Measurements from ENCODE around the gene DENND1A.

DNA sequence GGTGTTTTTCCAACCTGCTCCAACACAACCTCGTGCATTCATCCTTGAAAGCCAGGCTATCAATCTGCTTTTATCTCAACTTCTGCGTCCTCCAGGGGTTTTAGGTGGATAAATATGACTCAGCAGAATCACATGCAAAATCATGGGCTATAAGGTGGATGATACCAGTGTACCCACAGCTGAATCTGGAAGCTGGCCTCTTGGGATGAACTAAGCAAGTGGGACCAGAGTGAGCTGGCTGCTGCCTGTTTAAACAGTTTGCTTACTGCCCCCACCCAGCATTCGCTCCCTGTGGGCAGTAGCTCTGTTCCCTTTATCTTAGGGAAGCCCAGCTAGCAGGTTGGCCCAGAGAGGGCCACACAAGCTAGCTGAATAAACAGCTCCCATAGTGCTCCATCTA, 379.9 kb downstream of the DENND1A start:
- TF ChIP-seq BRD4 (CRISPR knock-in tag; IDR thresholded peaks at IDR 0.05) (no peak), ZNF558 (CRISPR knock-in tag; IDR thresholded peaks at IDR 0.05; ENCODE audit: borderline replicate concordance) (no peak), ZNF121 (CRISPR knock-in tag; IDR thresholded peaks at IDR 0.05) (no peak), MAZ (IDR thresholded peaks at IDR 0.05; ENCODE audit: borderline replicate concordance, low read depth, low read length) (no peak), MAZ (CRISPR knock-in tag; IDR thresholded peaks at IDR 0.05; ENCODE audit: low read depth) (no peak)
- TF ChIP-seq, protein P1, sequence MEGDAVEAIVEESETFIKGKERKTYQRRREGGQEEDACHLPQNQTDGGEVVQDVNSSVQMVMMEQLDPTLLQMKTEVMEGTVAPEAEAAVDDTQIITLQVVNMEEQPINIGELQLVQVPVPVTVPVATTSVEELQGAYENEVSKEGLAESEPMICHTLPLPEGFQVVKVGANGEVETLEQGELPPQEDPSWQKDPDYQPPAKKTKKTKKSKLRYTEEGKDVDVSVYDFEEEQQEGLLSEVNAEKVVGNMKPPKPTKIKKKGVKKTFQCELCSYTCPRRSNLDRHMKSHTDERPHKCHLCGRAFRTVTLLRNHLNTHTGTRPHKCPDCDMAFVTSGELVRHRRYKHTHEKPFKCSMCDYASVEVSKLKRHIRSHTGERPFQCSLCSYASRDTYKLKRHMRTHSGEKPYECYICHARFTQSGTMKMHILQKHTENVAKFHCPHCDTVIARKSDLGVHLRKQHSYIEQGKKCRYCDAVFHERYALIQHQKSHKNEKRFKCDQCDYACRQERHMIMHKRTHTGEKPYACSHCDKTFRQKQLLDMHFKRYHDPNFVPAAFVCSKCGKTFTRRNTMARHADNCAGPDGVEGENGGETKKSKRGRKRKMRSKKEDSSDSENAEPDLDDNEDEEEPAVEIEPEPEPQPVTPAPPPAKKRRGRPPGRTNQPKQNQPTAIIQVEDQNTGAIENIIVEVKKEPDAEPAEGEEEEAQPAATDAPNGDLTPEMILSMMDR (CRISPR knock-in tag; IDR thresholded peaks at IDR 0.05) = no peak
- TF ChIP-seq, protein P2, sequence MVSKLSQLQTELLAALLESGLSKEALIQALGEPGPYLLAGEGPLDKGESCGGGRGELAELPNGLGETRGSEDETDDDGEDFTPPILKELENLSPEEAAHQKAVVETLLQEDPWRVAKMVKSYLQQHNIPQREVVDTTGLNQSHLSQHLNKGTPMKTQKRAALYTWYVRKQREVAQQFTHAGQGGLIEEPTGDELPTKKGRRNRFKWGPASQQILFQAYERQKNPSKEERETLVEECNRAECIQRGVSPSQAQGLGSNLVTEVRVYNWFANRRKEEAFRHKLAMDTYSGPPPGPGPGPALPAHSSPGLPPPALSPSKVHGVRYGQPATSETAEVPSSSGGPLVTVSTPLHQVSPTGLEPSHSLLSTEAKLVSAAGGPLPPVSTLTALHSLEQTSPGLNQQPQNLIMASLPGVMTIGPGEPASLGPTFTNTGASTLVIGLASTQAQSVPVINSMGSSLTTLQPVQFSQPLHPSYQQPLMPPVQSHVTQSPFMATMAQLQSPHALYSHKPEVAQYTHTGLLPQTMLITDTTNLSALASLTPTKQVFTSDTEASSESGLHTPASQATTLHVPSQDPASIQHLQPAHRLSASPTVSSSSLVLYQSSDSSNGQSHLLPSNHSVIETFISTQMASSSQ (IDR thresholded peaks at IDR 0.05; ENCODE audit: low read depth) = no peak
- TF ChIP-seq, protein P2 (CRISPR knock-in tag; IDR thresholded peaks at IDR 0.05; ENCODE audit: borderline replicate concordance) = no peak
- TF ChIP-seq, protein P3, sequence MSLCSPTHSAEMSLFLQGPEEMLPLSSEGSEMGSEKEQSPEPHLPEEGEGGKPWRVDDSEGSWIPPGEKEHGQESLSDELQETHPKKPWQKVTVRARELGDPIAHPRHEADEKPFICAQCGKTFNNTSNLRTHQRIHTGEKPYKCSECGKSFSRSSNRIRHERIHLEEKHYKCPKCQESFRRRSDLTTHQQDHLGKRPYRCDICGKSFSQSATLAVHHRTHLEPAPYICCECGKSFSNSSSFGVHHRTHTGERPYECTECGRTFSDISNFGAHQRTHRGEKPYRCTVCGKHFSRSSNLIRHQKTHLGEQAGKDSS (CRISPR knock-in tag; IDR thresholded peaks at IDR 0.05; ENCODE audit: borderline replicate concordance, low read depth) = no peak
